ENCODE measurements around the gene DPH1. TPM values are rescaled to one million over a fixed set of nuclear protein-coding genes. Genes with fewer than 3 reads are reported as not detected.
A peak's percentile ranks its signal among the peaks of the same experiment; 100 is the strongest.

The DPH1 gene
- total and polyA plus RNA-seq, 2 donors from 2014 or later: 23.3 to 49.4 TPM

GRCh38 chr17:2075336-2076086 is 45.6 kb downstream of the DPH1 start:
- Histone ChIP-seq H3K27ac (ENCODE audit: low read depth in 2 of 2, low read length in 2 of 2) (peak overlapping the region; percentile 36 to 43), H3K4me1 (ENCODE audit: control insufficient read depth in 2 of 3, insufficient read depth in 2 of 3, low read depth in 1 of 3, low read length in 3 of 3) (peaks cover 0 to 9% (median 2%) of the 10 kb centered on the region in 3 donors), H3K9ac (ENCODE audit: low read length in 3 of 3) (no peak overlapping the region), H3K4me3 (ENCODE audit: low read length in 3 of 3) (no peak overlapping the region), H3K36me3 (ENCODE audit: control insufficient read depth in 2 of 3, insufficient read depth in 3 of 3, low read length in 3 of 3) (peaks cover 0 to 11% (median 8%) of the 10 kb centered on the region in 3 donors), H3K9me3 (ENCODE audit: control insufficient read depth in 2 of 3, insufficient read depth in 1 of 3, low read length in 3 of 3) (no peaks in the 10 kb centered on the region), H3K27me3 (ENCODE audit: control insufficient read depth, insufficient read depth, low read length) (no peaks in the 10 kb centered on the region)
- FAIRE-seq: no peak
- no peak for TF ChIP-seq CTCF (IDR thresholded peaks at IDR 0.05; ENCODE audit: borderline replicate concordance, extremely low read depth, insufficient read depth)
- intact Hi-C loops (cut with DNase I): no loop called here
- peak in 4 of 5 donors; percentile 83 to 94 (median 88) for DNase-seq

- H3K27me3 ChIP-seq (ENCODE audit: control insufficient read depth, insufficient read depth, low read length): no peaks in the 10 kb centered on the region
- H3K4me3 ChIP-seq (ENCODE audit: low read length in 3 of 3): no peak overlapping the region
- intact Hi-C loops (cut with DNase I): no loop called here
- H3K9me3 ChIP-seq (ENCODE audit: control insufficient read depth in 2 of 3, insufficient read depth in 1 of 3, low read length in 3 of 3): no peaks in the 10 kb centered on the region
- peaks cover 0 to 16% (median 14%) of the 10 kb centered on the region in 3 donors for H3K36me3 ChIP-seq (ENCODE audit: control insufficient read depth in 2 of 3, insufficient read depth in 3 of 3, low read length in 3 of 3)
- no peak for TF ChIP-seq CTCF (IDR thresholded peaks at IDR 0.05; ENCODE audit: borderline replicate concordance, extremely low read depth, insufficient read depth)
- peaks cover 0 to 7% (median 2%) of the 10 kb centered on the region in 3 donors for H3K4me1 ChIP-seq (ENCODE audit: control insufficient read depth in 2 of 3, insufficient read depth in 2 of 3, low read depth in 1 of 3, low read length in 3 of 3)
- DNase-seq (peak in 4 of 5 donors; percentile 65 to 90 (median 80)), FAIRE-seq (no peak)
- H3K9ac ChIP-seq (ENCODE audit: low read length in 3 of 3): no peak overlapping the region
- H3K27ac ChIP-seq (ENCODE audit: low read depth in 2 of 2, low read length in 2 of 2): peak overlapping the region in 1 of 2 donors; percentile 43
Measured at GRCh38 chr17:2076087-2076984, 46.4 kb downstream of the DPH1 start.

- no peak overlapping the region for H3K9ac ChIP-seq (ENCODE audit: low read length in 3 of 3)
- peaks cover 0 to 7% (median 2%) of the 10 kb centered on the region in 3 donors for H3K4me1 ChIP-seq (ENCODE audit: control insufficient read depth in 2 of 3, insufficient read depth in 2 of 3, low read depth in 1 of 3, low read length in 3 of 3)
- intact Hi-C loops (cut with DNase I): no loop called here
- no peaks in the 10 kb centered on the region for H3K9me3 ChIP-seq (ENCODE audit: control insufficient read depth in 2 of 3, insufficient read depth in 1 of 3, low read length in 3 of 3)
- TF ChIP-seq CTCF (IDR thresholded peaks at IDR 0.05; ENCODE audit: borderline replicate concordance, extremely low read depth, insufficient read depth): no peak
- peak in 1 of 5 donors; percentile 8 for DNase-seq
- FAIRE-seq: no peak
- peaks cover 0 to 20% (median 16%) of the 10 kb centered on the region in 3 donors for H3K36me3 ChIP-seq (ENCODE audit: control insufficient read depth in 2 of 3, insufficient read depth in 3 of 3, low read length in 3 of 3)
- no peak overlapping the region for H3K4me3 ChIP-seq (ENCODE audit: low read length in 3 of 3)
- no peaks in the 10 kb centered on the region for H3K27me3 ChIP-seq (ENCODE audit: control insufficient read depth, insufficient read depth, low read length)
- H3K27ac ChIP-seq (ENCODE audit: low read depth in 2 of 2, low read length in 2 of 2): no peak overlapping the region
Measured at GRCh38 chr17:2077040-2077439, 47.1 kb downstream of the DPH1 start.
